Neural cell (in vitro differentiated cells): Measurements from ENCODE around the gene TCF4. TPM values are rescaled to one million over a fixed set of nuclear protein-coding genes. Genes with fewer than 3 reads are reported as not detected.

Experiments used
- H2AFZ ChIP-seq: fragments of 200-600, 300-800 bp; sonication (generic), shearing (Covaris generic); 2 replicates; pipeline ENCODE4 v1.6.0; 2014; ENCODE audit warnings: low read depth, mild to moderate bottlenecking, antibody characterized with exemption, low read length, moderate library complexity
- H3F3A ChIP-seq: fragments of 200-600 bp; shearing (Covaris generic); 2 replicates; pipeline ENCODE4 v1.6.1; 2016; ENCODE audit warnings: mild to moderate bottlenecking, moderate library complexity, mixed read lengths, antibody characterized with exemption, low read length; ENCODE audit not compliant: insufficient read depth, poor library complexity, severe bottlenecking
- H3K27ac ChIP-seq: fragments of 200-600, 300-800 bp; sonication (generic), shearing (Covaris generic); 2 replicates; pipeline ENCODE4 v1.5.1; 2014; ENCODE audit warnings: mild to moderate bottlenecking, low read length, moderate library complexity
- H3K27me3 ChIP-seq: fragments of 300-800, 200-600 bp; sonication (generic), shearing (Covaris generic); 2 replicates; pipeline ENCODE4 v1.6.0; 2014; ENCODE audit warnings: mild to moderate bottlenecking, low read depth, low read length, moderate library complexity; ENCODE audit not compliant: insufficient read depth
- H3K36me3 ChIP-seq: fragments of 300-800, 200-600 bp; sonication (generic), shearing (Covaris generic); 2 replicates; pipeline ENCODE4 v1.5.1; 2014; ENCODE audit warnings: mild to moderate bottlenecking, antibody characterized with exemption, low read length, moderate library complexity; ENCODE audit not compliant: insufficient read depth
- H3K4me2 ChIP-seq: fragments of 300-800, 200-600 bp; sonication (generic), shearing (Covaris generic); 2 replicates; pipeline ENCODE4 v1.6.0; 2014; ENCODE audit warnings: mild to moderate bottlenecking, low read length
- H3K4me3 ChIP-seq: fragments of 300-800, 200-600 bp; sonication (generic), shearing (Covaris generic); 2 replicates; pipeline ENCODE4 v1.5.1; 2014; ENCODE audit warnings: mild to moderate bottlenecking, low read length, moderate library complexity
- H3K79me2 ChIP-seq: fragments of 200-600 bp; shearing (Covaris generic); replicated peaks from 2 replicates; pipeline ENCODE4 v1.6.0; 2014; ENCODE audit warnings: mild to moderate bottlenecking, low read length, moderate library complexity; ENCODE audit not compliant: insufficient read depth
- H3K9ac ChIP-seq: fragments of 300-800, 200-600 bp; sonication (generic), shearing (Covaris generic); 2 replicates; pipeline ENCODE4 v1.6.1; 2016; ENCODE audit warnings: mild to moderate bottlenecking, low read length, mixed read lengths
- H3K9me2 ChIP-seq: fragments of 200-600 bp; shearing (Covaris generic); 2 replicates; pipeline ENCODE4 v1.6.1; 2016; ENCODE audit warnings: mild to moderate bottlenecking, low read length, mixed read lengths; ENCODE audit not compliant: insufficient read depth
- H3K9me3 ChIP-seq: fragments of 200-600, 300-800 bp; sonication (generic), shearing (Covaris generic); 2 replicates; pipeline ENCODE4 v1.6.1; 2016; ENCODE audit warnings: mild to moderate bottlenecking, mixed run types, low read length, moderate library complexity, mixed read lengths
- H4K20me1 ChIP-seq: fragments of 200-600 bp; shearing (Covaris generic); 2 replicates; pipeline ENCODE4 v1.6.1; 2016; ENCODE audit warnings: mild to moderate bottlenecking, mixed run types; ENCODE audit not compliant: insufficient read depth
- CTCF ChIP-seq: fragments of 450-650 bp; IDR thresholded peaks from 2 replicates; pipeline ENCODE4 v1.5.1; 2014; ENCODE audit warnings: antibody characterized with exemption, mild to moderate bottlenecking, moderate library complexity; ENCODE audit not compliant: poor library complexity, severe bottlenecking
- MXI1 ChIP-seq: fragments of 450-650 bp; conservative IDR thresholded peaks from 2 replicates; pipeline ENCODE4 v1.6.1; 2014; ENCODE audit warnings: antibody characterized with exemption, mild to moderate bottlenecking; ENCODE audit not compliant: poor library complexity, severe bottlenecking
- POLR2AphosphoS5 ChIP-seq: IDR thresholded peaks from 2 replicates; pipeline ENCODE4 v1.6.1; 2012
- RAD21 ChIP-seq: fragments of 450-650 bp; conservative IDR thresholded peaks from 2 replicates; pipeline ENCODE4 v1.6.1; 2014; ENCODE audit warnings: antibody characterized with exemption, mild to moderate bottlenecking, moderate library complexity
- REST ChIP-seq: IDR thresholded peaks from 2 replicates; pipeline ENCODE4 v1.6.1; 2012; ENCODE audit warnings: borderline replicate concordance
- SMC3 ChIP-seq: fragments of 450-650 bp; conservative IDR thresholded peaks from 2 replicates; pipeline ENCODE4 v1.6.1; 2014; ENCODE audit warnings: antibody characterized with exemption, mild to moderate bottlenecking, moderate library complexity; ENCODE audit not compliant: poor library complexity
- TAF1 ChIP-seq: IDR thresholded peaks from 2 replicates; pipeline ENCODE4 v1.6.1; 2012; ENCODE audit warnings: low read depth
- polyA plus RNA-seq: library from polyadenylated mRNA; depleted of rRNA; stranded (reverse); fragments of >200 nt; gene quantifications from 2 replicates; pipeline ENCODE4 v1.2.3, GENCODE V29; 2014

The TCF4 gene
- polyA plus RNA-seq, 1 donor from 2014 or later = 7.0 TPM

GRCh38 chr18:55351241-55351691, 236.7 kb downstream of the TCF4 start:
- H3K27me3 ChIP-seq = no peaks in the 10 kb centered on the region
- TF ChIP-seq SMC3 (no peak), REST (no peak), CTCF (no peak), POLR2AphosphoS5 (no peak), RAD21 (no peak), MXI1 (no peak)
- H3F3A ChIP-seq = no peaks in the 10 kb centered on the region
- no peak overlapping the region for H3K4me3 ChIP-seq
- no peak overlapping the region for H3K9ac ChIP-seq
- no peaks in the 10 kb centered on the region for H3K9me3 ChIP-seq
- H4K20me1 ChIP-seq = no peaks in the 10 kb centered on the region
- H3K4me2 ChIP-seq = no peak overlapping the region
- H3K27ac ChIP-seq = no peak overlapping the region
- no peaks in the 10 kb centered on the region for H3K79me2 ChIP-seq
- no peaks in the 10 kb centered on the region for H3K36me3 ChIP-seq
- H2AFZ ChIP-seq = no peak overlapping the region
- H3K9me2 ChIP-seq = no peaks in the 10 kb centered on the region

GRCh38 chr18:55349685-55350084, 238.3 kb downstream of the TCF4 start:
- no peak overlapping the region for H3K9ac ChIP-seq
- no peaks in the 10 kb centered on the region for H3K9me2 ChIP-seq
- no peak overlapping the region for H3K4me3 ChIP-seq
- no peaks in the 10 kb centered on the region for H3K36me3 ChIP-seq
- no peak for TF ChIP-seq REST
- TF ChIP-seq TAF1 = no peak
- no peak for TF ChIP-seq MXI1
- no peak for TF ChIP-seq POLR2AphosphoS5
- no peak for TF ChIP-seq CTCF
- H3K27ac ChIP-seq = no peak overlapping the region
- no peak overlapping the region for H3K4me2 ChIP-seq
- no peaks in the 10 kb centered on the region for H3F3A ChIP-seq
- H2AFZ ChIP-seq = no peak overlapping the region
- no peaks in the 10 kb centered on the region for H4K20me1 ChIP-seq
- H3K9me3 ChIP-seq = no peaks in the 10 kb centered on the region
- no peaks in the 10 kb centered on the region for H3K79me2 ChIP-seq
- H3K27me3 ChIP-seq = no peaks in the 10 kb centered on the region
